Measurements from ENCODE around the gene NR4A3. TPM values are rescaled to one million over a fixed set of nuclear protein-coding genes. Genes with fewer than 3 reads are reported as not detected.

NR4A3 gene
- total RNA-seq, 1 experiment from 2014 or later = 0.86 TPM

DNA sequence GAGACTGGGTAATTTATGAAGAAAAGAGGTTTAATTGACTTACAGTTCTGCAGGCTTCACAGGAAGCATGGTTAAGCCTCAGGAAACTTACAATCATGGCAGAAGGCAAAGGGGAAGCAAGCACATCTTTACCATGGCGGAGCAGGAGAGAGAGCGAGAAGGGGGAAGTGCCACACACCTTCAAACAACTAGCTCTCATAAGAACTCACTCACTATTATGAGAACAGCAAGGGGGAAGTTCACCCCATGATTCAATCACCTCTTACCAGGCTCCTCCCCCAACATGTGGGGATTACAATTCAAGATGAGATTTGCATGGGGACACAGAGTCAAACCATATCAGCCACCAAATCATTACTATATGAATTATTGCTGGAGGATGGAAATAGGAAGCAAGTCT, 54.5 kb downstream of the NR4A3 start:
- H3K4me3 ChIP-seq (replicated peaks in 1 of 2; ENCODE audit: low read depth in 1 of 2, low read length in 2 of 2) = no peak overlapping the region
- CTCF ChIA-PET = no interaction called here
- no peaks in the 10 kb centered on the region for H3K79me2 ChIP-seq (ENCODE audit: insufficient read depth, low read length)
- H2AFZ ChIP-seq (ENCODE audit: low read depth, low read length, poor library complexity, severe bottlenecking) = no peak overlapping the region
- TF ChIP-seq SIN3A (IDR thresholded peaks at IDR 0.05; ENCODE audit: low read depth) = no peak
- TF ChIP-seq EGR1 (IDR thresholded peaks at IDR 0.05; ENCODE audit: low read depth) = no peak
- TF ChIP-seq, protein P1, sequence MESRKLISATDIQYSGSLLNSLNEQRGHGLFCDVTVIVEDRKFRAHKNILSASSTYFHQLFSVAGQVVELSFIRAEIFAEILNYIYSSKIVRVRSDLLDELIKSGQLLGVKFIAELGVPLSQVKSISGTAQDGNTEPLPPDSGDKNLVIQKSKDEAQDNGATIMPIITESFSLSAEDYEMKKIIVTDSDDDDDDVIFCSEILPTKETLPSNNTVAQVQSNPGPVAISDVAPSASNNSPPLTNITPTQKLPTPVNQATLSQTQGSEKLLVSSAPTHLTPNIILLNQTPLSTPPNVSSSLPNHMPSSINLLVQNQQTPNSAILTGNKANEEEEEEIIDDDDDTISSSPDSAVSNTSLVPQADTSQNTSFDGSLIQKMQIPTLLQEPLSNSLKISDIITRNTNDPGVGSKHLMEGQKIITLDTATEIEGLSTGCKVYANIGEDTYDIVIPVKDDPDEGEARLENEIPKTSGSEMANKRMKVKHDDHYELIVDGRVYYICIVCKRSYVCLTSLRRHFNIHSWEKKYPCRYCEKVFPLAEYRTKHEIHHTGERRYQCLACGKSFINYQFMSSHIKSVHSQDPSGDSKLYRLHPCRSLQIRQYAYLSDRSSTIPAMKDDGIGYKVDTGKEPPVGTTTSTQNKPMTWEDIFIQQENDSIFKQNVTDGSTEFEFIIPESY (IDR thresholded peaks at IDR 0.05; ENCODE audit: extremely low read depth, insufficient replicate concordance, low read length) = no peak
- no peak for TF ChIP-seq FOSL1 (IDR thresholded peaks at IDR 0.05; ENCODE audit: low read depth)
- TF ChIP-seq ELF1 (IDR thresholded peaks at IDR 0.05; ENCODE audit: borderline replicate concordance, low read depth) = no peak
- no peak for TF ChIP-seq ZNF274 (IDR thresholded peaks at IDR 0.05; ENCODE audit: low read depth, low read length)
- TF ChIP-seq, protein P2, sequence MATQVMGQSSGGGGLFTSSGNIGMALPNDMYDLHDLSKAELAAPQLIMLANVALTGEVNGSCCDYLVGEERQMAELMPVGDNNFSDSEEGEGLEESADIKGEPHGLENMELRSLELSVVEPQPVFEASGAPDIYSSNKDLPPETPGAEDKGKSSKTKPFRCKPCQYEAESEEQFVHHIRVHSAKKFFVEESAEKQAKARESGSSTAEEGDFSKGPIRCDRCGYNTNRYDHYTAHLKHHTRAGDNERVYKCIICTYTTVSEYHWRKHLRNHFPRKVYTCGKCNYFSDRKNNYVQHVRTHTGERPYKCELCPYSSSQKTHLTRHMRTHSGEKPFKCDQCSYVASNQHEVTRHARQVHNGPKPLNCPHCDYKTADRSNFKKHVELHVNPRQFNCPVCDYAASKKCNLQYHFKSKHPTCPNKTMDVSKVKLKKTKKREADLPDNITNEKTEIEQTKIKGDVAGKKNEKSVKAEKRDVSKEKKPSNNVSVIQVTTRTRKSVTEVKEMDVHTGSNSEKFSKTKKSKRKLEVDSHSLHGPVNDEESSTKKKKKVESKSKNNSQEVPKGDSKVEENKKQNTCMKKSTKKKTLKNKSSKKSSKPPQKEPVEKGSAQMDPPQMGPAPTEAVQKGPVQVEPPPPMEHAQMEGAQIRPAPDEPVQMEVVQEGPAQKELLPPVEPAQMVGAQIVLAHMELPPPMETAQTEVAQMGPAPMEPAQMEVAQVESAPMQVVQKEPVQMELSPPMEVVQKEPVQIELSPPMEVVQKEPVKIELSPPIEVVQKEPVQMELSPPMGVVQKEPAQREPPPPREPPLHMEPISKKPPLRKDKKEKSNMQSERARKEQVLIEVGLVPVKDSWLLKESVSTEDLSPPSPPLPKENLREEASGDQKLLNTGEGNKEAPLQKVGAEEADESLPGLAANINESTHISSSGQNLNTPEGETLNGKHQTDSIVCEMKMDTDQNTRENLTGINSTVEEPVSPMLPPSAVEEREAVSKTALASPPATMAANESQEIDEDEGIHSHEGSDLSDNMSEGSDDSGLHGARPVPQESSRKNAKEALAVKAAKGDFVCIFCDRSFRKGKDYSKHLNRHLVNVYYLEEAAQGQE (IDR thresholded peaks at IDR 0.05; ENCODE audit: low read depth) = no peak
- TF ChIP-seq TCF7L2 (IDR thresholded peaks at IDR 0.05; ENCODE audit: borderline replicate concordance, extremely low read depth, insufficient read depth, insufficient read length) = no peak
- TF ChIP-seq JUND (IDR thresholded peaks at IDR 0.05) = no peak
- TF ChIP-seq ZFX (IDR thresholded peaks at IDR 0.05) = no peak
- no peak for TF ChIP-seq CBX3 (IDR thresholded peaks at IDR 0.05; ENCODE audit: low read depth)
- no peaks in the 10 kb centered on the region for H3K9me3 ChIP-seq (ENCODE audit: control insufficient read depth in 1 of 2, insufficient read depth in 1 of 2, low read depth in 1 of 2, low read length in 2 of 2)
- no TSS peak for BruUV-seq (replicated peaks)
- RAD21 ChIA-PET (ENCODE audit: low non-redundant PET in 1 of 2, low total read pairs in 2 of 2, uncharacterized antibody in 2 of 2, unreplicated experiment in 2 of 2) = no interaction called here
- H4K20me1 ChIP-seq (ENCODE audit: insufficient read depth) = no peaks in the 10 kb centered on the region
- no peak overlapping the region for H3K9ac ChIP-seq (ENCODE audit: low read length)
- ATAC-seq (no peak), DNase-seq (ENCODE audit: low read depth, low spot score) (no peak)
- POLR2A ChIA-PET = no interaction called here
- H3K27ac ChIP-seq (ENCODE audit: low read depth, low read length) = no peak overlapping the region
- peaks cover 0 to 10% of the 10 kb centered on the region in 2 experiments; a peak in 1 of 4 replicates for H3K4me1 ChIP-seq (ENCODE audit: control insufficient read depth in 1 of 2, insufficient read depth in 2 of 2, low read length in 2 of 2)
- H3K27me3 ChIP-seq (ENCODE audit: insufficient read depth, low read length) = no peaks in the 10 kb centered on the region
- no peaks in the 10 kb centered on the region for H3K9me2 ChIP-seq (ENCODE audit: insufficient read depth)
- intact Hi-C loops (cut with micrococcal nuclease) = no loop called here
- no peaks in the 10 kb centered on the region for H3K36me3 ChIP-seq (ENCODE audit: control insufficient read depth in 1 of 2, insufficient read depth in 2 of 2, low read length in 2 of 2)
- no peak overlapping the region for H3K4me2 ChIP-seq (ENCODE audit: low read length)

Measured in HCT116 (cell line).